Trophoblast cell (in vitro differentiated cells and primary cell): ENCODE results near the gene PDIK1L.

Experiments
- DNase-seq, 2 donors: peaks; one replicate each; pipeline ENCODE4 v3.0.0-alpha.2; 2016
- H2AFZ ChIP-seq: 2 replicates; pipeline ENCODE4 v1.6.1; 2013; ENCODE audit warnings: low read length, moderate library complexity, mild to moderate bottlenecking; ENCODE audit not compliant: insufficient read depth, poor library complexity
- H2AK5ac ChIP-seq: 2 replicates; pipeline ENCODE4 v1.6.1; 2013; ENCODE audit warnings: mild to moderate bottlenecking, low read length
- H2BK120ac ChIP-seq: 2 replicates; pipeline ENCODE4 v1.6.1; 2013; ENCODE audit warnings: low read length, mild to moderate bottlenecking, moderate library complexity; ENCODE audit not compliant: insufficient read depth, poor library complexity
- H2BK12ac ChIP-seq: 2 replicates; pipeline ENCODE4 v1.6.1; 2013; ENCODE audit warnings: mild to moderate bottlenecking, low read length, moderate library complexity
- H2BK5ac ChIP-seq: 2 replicates; pipeline ENCODE4 v1.6.1; 2013; ENCODE audit warnings: low read length, low read depth, moderate library complexity, mild to moderate bottlenecking; ENCODE audit not compliant: poor library complexity
- H3K14ac ChIP-seq: 2 replicates; pipeline ENCODE4 v1.6.1; 2013; ENCODE audit warnings: mild to moderate bottlenecking, low read length
- H3K18ac ChIP-seq: 2 replicates; pipeline ENCODE4 v1.6.1; 2013; ENCODE audit warnings: mild to moderate bottlenecking, low read length
- H3K23ac ChIP-seq: 2 replicates; pipeline ENCODE4 v1.6.1; 2013; ENCODE audit warnings: low read length
- H3K27ac ChIP-seq: 2 replicates; pipeline ENCODE4 v1.5.1; 2013; ENCODE audit warnings: low read depth, mild to moderate bottlenecking, inconsistent platforms, low read length, moderate library complexity
- H3K27me3 ChIP-seq: 2 replicates; pipeline ENCODE4 v1.6.1; 2013; ENCODE audit warnings: inconsistent platforms, mild to moderate bottlenecking, low read length, moderate library complexity; ENCODE audit not compliant: insufficient read depth
- H3K36me3 ChIP-seq, 2 experiments: 1 replicate in 1 of 2; 2 replicates in 1 of 2; pipeline ENCODE4 v1.6.1; 2013; ENCODE audit warnings: low read length in 2 of 2, mild to moderate bottlenecking in 2 of 2, moderate library complexity in 1 of 2; ENCODE audit not compliant: insufficient read depth in 2 of 2, control insufficient read depth in 1 of 2
- H3K4ac ChIP-seq: 2 replicates; pipeline ENCODE4 v1.6.1; 2013; ENCODE audit warnings: low read depth, mild to moderate bottlenecking, low read length, moderate library complexity
- H3K4me1 ChIP-seq, 2 experiments: 1 replicate in 1 of 2; 2 replicates in 1 of 2; pipeline ENCODE4 v1.6.1; 2013; ENCODE audit warnings: low read length in 2 of 2, mild to moderate bottlenecking in 2 of 2, moderate library complexity in 1 of 2; ENCODE audit not compliant: insufficient read depth in 2 of 2, control insufficient read depth in 1 of 2
- H3K4me2 ChIP-seq: 2 replicates; pipeline ENCODE4 v1.6.1; 2013; ENCODE audit warnings: inconsistent platforms, mild to moderate bottlenecking, low read length, moderate library complexity
- H3K4me3 ChIP-seq: 2 replicates; pipeline ENCODE4 v1.5.1; 2013; ENCODE audit warnings: mild to moderate bottlenecking, low read depth, low read length, inconsistent platforms
- H3K79me1 ChIP-seq: one replicate; pipeline ENCODE4 v1.6.1; 2013; ENCODE audit warnings: low read length
- H3K79me2 ChIP-seq: 2 replicates; pipeline ENCODE4 v1.6.1; 2013; ENCODE audit warnings: low read length, mild to moderate bottlenecking; ENCODE audit not compliant: control insufficient read depth, insufficient read depth, poor library complexity
- H3K9ac ChIP-seq: 2 replicates; pipeline ENCODE4 v1.6.1; 2013; ENCODE audit warnings: mild to moderate bottlenecking, low read length
- H3K9me3 ChIP-seq: 2 replicates; pipeline ENCODE4 v1.6.1; 2013; ENCODE audit warnings: low read depth, mild to moderate bottlenecking, control low read depth, inconsistent platforms, low read length; ENCODE audit not compliant: insufficient read depth
- H4K12ac ChIP-seq: 2 replicates; pipeline ENCODE4 v1.6.1; 2013; ENCODE audit warnings: low read depth, mild to moderate bottlenecking, low read length, moderate library complexity
- H4K8ac ChIP-seq: 2 replicates; pipeline ENCODE4 v1.6.1; 2013; ENCODE audit warnings: low read depth, mild to moderate bottlenecking, low read length, moderate library complexity
- H4K91ac ChIP-seq: one replicate; pipeline ENCODE4 v1.6.1; 2013; ENCODE audit warnings: low read depth, mild to moderate bottlenecking, low read length, moderate library complexity
- WGBS: extraction: QIAGEN DNeasy Blood & Tissue Kit; methylation state at CpG from one replicate; pipeline ENCODE4 v1.1.7; 2013; ENCODE audit warnings: missing lambda C conversion rate; ENCODE audit not compliant: insufficient read length, insufficient coverage; ENCODE audit errors: extremely low coverage; 5-methylcytosine and 5-hydroxymethylcytosine counted together

The PDIK1L gene

GRCh38 chr1:26142159-26142558 is 30.5 kb downstream of the PDIK1L start:
- H3K79me2 ChIP-seq: no peaks in the 10 kb centered on the region
- no peaks in the 10 kb centered on the region for H3K79me1 ChIP-seq
- no peak overlapping the region for H4K8ac ChIP-seq
- no peak overlapping the region for H2BK12ac ChIP-seq
- H3K4me1 ChIP-seq: no peaks in the 10 kb centered on the region
- no peak overlapping the region for H3K18ac ChIP-seq
- H3K36me3 ChIP-seq: no peaks in the 10 kb centered on the region
- no peak overlapping the region for H2AFZ ChIP-seq
- H3K4ac ChIP-seq: no peak overlapping the region
- DNase-seq: no peak
- H3K4me2 ChIP-seq: no peak overlapping the region
- no peaks in the 10 kb centered on the region for H3K9me3 ChIP-seq
- H2BK5ac ChIP-seq: no peak overlapping the region
- H3K9ac ChIP-seq: no peak overlapping the region
- H4K12ac ChIP-seq: no peak overlapping the region
- H3K27ac ChIP-seq: no peak overlapping the region
- no peak overlapping the region for H3K23ac ChIP-seq
- no CpG with 5 or more reads among the region's 8 CpGs for WGBS
- no peak overlapping the region for H2BK120ac ChIP-seq
- no peak overlapping the region for H2AK5ac ChIP-seq
- no peak overlapping the region for H4K91ac ChIP-seq
- H3K4me3 ChIP-seq: no peak overlapping the region
- H3K27me3 ChIP-seq: no peaks in the 10 kb centered on the region
- H3K14ac ChIP-seq: no peak overlapping the region

DNA sequence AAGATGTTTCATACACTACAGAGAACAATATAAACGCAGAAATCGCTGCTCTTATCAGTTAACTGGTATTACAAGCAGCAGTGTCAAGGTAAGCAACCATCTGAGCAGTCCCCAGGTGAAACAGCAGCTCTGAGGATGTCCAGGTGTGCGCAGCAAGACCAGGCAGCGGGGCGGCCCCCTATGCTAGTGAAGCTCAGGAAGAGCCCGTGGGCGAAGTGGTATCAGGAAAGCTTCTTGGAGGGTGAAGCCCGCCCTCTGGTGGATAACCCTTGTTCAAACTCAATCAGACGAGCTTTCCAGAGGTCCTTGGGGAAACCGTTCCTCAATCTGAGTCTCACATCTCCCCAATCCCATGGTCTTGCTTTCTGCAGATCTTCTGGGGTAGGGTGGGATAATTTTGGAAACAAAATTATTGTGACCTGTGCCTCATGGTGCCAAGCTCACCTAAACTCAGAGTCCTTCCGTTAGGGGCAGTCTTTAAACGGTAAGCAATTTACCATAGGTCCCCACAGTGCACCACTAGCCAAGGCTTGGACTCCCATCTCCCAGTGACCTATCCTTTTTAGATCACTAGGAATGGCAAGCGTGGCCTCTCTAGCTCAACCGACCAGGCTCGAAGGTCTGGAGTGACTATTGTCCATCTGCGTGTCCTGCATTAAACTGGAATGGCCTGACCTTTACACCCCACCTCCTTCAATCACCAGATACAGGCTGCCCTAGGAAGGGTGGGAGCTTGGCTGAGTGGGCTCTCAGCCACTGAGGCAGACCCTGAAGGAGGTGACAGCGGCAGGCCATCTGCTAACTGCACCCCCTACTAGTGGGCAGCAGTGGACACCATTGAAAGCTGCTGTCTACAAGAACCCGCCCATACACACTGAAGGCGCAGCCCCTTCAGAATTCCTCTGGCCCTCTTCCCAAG is 33.7 kb downstream of the PDIK1L start:
- Histone ChIP-seq H2BK120ac (no peak overlapping the region), H3K23ac (no peak overlapping the region), H2AK5ac (no peak overlapping the region), H2BK5ac (no peak overlapping the region), H4K8ac (no peak overlapping the region), H2BK12ac (no peak overlapping the region), H3K79me1 (no peaks in the 10 kb centered on the region), H3K9ac (no peak overlapping the region), H4K12ac (no peak overlapping the region), H4K91ac (no peak overlapping the region), H3K4ac (no peak overlapping the region), H3K27me3 (no peaks in the 10 kb centered on the region), H3K14ac (no peak overlapping the region), H2AFZ (no peak overlapping the region), H3K18ac (no peak overlapping the region), H3K36me3 (no peaks in the 10 kb centered on the region), H3K4me3 (no peak overlapping the region), H3K79me2 (no peaks in the 10 kb centered on the region), H3K9me3 (peaks cover 2% of the 10 kb centered on the region), H3K27ac (no peak overlapping the region), H3K4me2 (no peak overlapping the region), H3K4me1 (no peaks in the 10 kb centered on the region)
- no CpG with 5 or more reads among the region's 19 CpGs for WGBS
- DNase-seq: peak; percentile 88 to 95

GRCh38 chr1:26145960-26146294 is 34.3 kb downstream of the PDIK1L start:
- Histone ChIP-seq H3K27me3 (no peaks in the 10 kb centered on the region), H3K4me3 (no peak overlapping the region), H4K12ac (no peak overlapping the region), H2AK5ac (no peak overlapping the region), H3K4ac (no peak overlapping the region), H3K9ac (no peak overlapping the region), H3K14ac (no peak overlapping the region), H4K8ac (no peak overlapping the region), H3K4me2 (no peak overlapping the region), H2AFZ (no peak overlapping the region), H3K36me3 (no peaks in the 10 kb centered on the region), H3K27ac (no peak overlapping the region), H3K4me1 (no peaks in the 10 kb centered on the region), H2BK12ac (no peak overlapping the region), H3K23ac (no peak overlapping the region), H3K9me3 (peaks cover 2% of the 10 kb centered on the region), H3K79me2 (no peaks in the 10 kb centered on the region), H3K18ac (no peak overlapping the region), H3K79me1 (no peaks in the 10 kb centered on the region), H2BK120ac (no peak overlapping the region), H2BK5ac (no peak overlapping the region), H4K91ac (no peak overlapping the region)
- WGBS: no CpG with 5 or more reads among the region's 6 CpGs
- no peak for DNase-seq

- Histone ChIP-seq H3K18ac (no peak overlapping the region), H3K4me2 (no peak overlapping the region), H3K4me1 (no peaks in the 10 kb centered on the region), H4K8ac (no peak overlapping the region), H3K9ac (peak overlapping the region; percentile 9), H3K9me3 (peaks cover 2% of the 10 kb centered on the region), H3K23ac (no peak overlapping the region), H3K36me3 (no peaks in the 10 kb centered on the region), H3K79me2 (no peaks in the 10 kb centered on the region), H3K4ac (no peak overlapping the region), H2BK120ac (no peak overlapping the region), H3K27ac (no peak overlapping the region), H4K91ac (no peak overlapping the region), H2BK5ac (no peak overlapping the region), H3K14ac (no peak overlapping the region), H2AFZ (no peak overlapping the region), H4K12ac (no peak overlapping the region), H3K27me3 (no peaks in the 10 kb centered on the region), H2AK5ac (no peak overlapping the region), H3K4me3 (no peak overlapping the region), H3K79me1 (no peaks in the 10 kb centered on the region), H2BK12ac (no peak overlapping the region)
- DNase-seq: no peak
Measured at GRCh38 chr1:26148887-26149286, 37.3 kb downstream of the PDIK1L start.
